NCI-H1105 treated with DMSO at 0.1 percent for 48 hours (cell line): ENCODE results near the gene FCRL1.

Experiments
- DNase-seq: peaks from one replicate; lab custom pipeline; 2025; lab: John Stamatoyannopoulos, UW

Gene FCRL1, protein sequence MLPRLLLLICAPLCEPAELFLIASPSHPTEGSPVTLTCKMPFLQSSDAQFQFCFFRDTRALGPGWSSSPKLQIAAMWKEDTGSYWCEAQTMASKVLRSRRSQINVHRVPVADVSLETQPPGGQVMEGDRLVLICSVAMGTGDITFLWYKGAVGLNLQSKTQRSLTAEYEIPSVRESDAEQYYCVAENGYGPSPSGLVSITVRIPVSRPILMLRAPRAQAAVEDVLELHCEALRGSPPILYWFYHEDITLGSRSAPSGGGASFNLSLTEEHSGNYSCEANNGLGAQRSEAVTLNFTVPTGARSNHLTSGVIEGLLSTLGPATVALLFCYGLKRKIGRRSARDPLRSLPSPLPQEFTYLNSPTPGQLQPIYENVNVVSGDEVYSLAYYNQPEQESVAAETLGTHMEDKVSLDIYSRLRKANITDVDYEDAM

DNA sequence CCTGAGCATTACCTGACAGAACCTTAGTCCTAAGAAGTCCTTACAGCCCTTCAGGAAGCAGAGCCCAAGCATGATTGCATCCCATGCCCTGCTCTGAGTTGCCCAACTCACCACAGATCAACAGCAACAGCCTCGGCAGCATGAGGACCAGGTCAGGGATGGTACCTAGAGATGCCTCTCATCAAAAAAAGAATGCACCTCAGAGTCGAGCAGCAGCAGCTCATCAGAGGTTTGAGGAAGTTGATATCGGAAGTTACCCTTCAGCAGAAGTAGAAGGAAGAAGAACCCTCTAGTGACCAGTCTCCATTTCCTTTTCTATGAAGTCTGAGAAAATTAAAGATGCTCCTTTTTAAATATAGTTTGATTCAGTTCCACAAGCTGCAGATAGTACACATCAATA is at the start of gene FCRL1:
Gene FCRL1 (minus strand): TSS at position 225 of the 400 bp plus-strand sequence. CDS start 83 bp downstream, at position 142.
- DNase-seq, result no peak

DNA sequence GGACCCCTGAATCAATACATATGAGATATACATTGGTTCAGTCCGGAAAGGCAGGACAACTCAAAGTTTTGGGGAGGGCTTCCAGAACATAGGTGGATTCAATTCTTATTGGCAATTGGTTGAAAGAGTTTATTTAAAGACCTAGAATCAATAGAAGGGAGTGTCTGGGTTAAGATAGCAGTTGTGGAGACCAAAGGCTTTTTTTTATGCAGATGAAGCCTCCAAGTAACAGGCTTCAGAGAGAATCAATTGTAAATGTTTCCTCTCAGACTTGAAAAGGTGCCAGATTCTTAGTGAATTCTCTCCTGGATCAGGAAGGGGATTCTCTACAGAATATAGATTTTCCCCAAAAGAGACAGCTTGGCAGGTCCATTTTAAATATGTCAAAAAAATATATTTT is 48.7 kb upstream of the FCRL1 start:
- DNase-seq, result no peak

DNA sequence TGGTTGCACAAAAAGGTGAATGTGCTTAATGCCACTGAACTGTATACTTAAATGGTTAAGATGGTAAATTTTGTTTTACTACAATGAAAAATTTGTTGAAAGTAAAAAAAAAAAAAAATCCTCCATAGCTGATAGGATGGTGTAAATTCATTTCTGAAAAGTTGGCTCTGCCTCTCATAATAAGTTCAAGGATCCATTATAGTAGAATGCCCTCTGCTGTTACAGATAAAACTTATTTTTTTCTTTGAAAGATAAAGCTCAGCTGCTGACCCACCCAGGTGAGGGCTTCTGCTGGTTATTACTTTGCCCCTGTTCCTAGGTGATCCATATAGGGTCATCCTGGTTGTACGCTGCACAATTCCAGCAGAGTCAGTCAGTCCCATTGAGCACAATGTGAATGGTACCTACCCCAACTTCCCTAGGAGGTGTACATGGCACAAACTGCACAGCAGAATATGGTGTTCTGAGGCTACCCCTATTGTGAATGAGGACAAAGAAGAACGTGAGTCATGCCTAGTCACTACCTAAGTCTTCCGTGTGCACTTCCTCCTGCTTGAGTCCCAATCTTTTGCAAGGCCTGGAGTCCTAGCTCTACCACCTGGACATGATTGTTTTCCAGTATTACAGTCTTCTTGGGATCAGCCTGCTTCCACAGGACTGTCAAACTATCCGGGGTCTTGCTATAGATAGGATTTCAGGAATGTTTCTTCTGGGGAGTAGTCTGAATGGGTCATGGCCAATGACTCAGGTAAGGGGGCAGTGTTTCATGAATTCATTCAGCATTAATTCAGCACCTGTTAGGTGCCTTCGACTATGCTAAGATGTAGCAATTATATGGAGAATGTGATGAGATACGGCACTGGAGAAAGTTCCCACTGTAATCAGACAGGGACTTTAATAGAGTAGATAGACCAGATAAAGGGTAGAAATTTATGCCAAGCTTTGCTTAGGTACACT is 42.5 kb upstream of the FCRL1 start:
- no peak for DNase-seq

DNA sequence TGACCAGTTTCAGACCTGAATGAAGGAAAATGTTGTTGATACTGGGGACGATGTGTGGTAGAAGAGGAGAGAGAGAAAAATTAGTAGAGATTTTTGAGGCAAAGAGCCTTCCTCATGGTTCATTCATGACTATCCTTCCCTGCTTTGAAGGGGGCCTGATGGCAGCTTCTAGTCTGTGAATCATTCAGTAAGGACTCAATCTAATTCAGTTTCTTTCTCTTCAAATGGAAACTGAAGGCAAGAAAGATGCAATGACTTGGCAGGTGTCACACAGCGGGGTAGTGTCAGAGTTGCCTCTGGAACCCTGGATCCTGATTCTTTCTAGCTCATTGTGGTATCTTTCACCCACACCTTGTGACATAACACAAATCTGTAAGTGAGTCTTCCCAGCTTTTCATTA is 36.6 kb upstream of the FCRL1 start:
- DNase-seq, result no peak

DNA sequence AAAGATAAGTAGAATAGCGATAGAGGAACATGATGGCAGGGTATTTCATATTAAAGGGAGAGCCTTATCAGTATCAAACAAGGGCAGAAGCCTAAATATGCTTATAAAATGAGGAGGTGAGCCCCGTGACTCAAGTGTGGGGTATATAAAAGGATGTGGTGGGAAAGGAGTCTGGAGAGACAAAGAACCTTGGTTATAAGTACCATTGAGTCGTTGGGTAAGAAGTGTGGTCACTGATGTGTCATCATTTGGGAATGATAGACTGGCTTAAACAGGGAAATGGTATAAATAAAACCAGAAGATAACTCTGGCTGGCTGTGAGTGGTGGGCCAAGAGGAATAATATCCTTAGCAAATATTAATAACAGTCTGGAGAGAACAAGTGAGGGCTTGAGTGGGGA is 32.6 kb upstream of the FCRL1 start:
- no peak for DNase-seq

DNA sequence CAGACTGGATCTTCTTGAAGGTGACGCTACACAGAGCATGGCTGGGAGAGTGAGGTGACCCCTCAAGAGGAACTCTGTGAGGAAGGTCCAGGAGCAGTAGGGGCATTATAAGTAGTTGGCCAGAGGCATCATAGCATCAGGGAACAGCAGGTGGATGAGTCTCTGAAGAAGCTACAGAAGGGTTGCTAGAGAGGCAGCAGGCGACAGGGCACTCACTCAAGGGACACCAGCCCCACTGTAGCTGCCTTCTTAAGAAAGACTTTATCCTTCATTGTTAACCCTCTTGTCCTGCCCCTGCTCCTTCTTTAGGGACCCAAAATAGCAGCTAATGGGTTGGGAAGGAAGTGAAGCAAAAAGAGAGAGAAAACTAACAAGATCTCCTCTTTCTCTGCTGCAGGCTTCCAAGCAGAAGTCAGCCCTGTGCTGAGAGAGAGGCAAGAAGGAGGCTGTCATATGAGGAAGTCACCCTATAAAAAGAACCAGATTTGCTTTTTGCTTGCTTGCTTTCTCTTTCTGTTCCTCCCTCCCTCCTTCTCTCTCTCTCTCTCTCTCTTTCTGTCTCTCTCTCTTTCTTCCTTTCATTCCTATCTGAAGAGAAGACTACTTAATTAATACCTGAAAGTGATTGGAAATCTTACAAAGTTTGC is 29.4 kb upstream of the FCRL1 start:
- no peak for DNase-seq

DNA sequence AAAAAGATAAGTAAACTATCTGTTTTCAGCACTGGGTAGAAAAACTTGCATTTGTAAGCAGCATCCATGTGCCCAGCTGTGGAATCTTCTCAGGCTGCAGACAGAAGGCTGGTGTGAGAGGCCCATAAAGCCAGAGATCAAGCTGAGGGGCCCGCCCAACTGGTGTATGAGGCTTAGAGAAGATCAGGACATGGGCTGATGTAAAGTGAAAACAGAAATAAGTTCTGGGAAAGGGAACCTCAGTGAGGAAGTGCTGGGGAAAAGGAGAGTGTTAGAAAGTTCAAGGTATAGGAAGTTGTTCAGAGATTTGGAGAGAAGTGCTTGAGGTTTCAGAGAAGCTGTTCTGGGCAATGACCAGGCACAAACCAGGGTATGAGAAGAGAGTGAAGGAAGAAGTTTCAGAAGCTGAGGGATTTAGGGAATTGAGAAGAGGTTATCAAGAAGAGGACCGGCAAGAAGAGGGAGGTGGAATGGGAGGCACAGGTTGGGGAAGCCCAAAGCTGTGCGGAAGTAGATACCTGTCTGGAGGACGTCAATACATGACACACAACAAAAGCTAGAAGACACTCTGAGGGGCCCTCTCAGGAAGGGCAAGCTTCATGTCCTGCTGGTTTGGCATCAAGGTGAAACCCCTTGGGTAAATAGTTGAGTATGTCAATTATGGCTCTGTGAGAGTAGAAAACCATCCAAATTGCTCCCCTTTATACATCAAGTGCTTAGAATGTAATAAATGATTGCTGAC is 24.3 kb upstream of the FCRL1 start:
- no peak for DNase-seq

DNA sequence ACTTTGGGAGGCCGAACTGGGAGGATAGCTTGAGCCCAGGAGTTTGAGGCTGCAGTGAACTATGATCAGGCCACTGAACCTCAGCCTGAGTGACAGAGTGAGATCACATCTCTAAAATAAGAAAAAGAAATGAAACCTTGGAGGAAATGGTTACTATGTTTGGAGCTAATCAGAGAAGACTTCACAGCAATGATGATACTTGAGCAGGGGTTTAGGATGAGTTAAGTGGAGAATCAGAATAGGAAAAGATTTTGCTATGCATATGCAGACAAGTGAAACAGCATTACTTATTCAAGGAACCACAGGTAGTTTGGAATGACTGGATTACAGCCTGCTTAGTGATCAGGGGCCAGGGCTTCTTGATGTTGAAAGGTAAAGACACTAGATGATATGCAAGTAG is 23.0 kb upstream of the FCRL1 start:
- DNase-seq, result no peak

DNA sequence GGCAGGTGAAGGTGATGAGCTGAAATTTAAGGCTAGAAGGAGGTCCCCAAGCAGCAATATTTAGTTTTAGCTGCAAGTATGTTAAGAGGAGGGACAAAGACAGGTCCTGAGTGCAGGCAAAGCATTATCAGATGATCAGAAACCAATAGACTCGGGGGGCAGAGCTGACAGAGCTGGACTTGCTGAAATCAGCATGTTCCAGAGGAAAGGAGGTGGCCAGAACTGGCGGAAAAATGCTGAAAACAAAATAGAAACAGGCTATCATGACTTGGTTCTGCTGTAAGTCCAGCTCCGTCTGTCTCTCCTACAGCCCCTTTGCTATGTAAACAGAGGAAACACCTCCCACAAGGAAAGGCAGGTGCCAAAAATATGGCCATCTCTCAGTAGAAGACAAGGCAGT is 21.8 kb upstream of the FCRL1 start, which contains the start of gene CD5L:
Gene CD5L (minus strand): TSS at position 101 of the 400 bp plus-strand sequence. CDS start 107 bp downstream, outside the sequence.
- no peak for DNase-seq

DNA sequence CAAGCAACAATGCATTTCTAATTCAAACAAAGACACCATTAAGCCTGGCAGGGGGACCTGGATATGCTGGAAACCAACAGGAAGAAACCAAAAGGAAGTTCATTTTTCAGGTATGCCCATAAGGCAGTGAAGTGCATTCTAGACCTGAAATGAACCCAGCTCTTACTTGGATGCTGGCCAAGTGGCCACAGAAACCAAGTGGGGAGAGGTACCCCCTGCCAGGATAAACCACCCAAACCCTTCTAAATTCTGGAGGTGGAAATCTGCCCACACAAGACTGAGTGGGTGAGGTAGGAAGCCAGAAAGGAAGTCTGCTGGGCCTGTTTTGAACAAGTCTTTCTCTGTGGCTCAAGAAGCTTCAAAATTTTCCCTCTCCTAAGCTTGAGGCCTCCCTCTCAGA is 19.0 kb upstream of the FCRL1 start:
- DNase-seq, result no peak

DNA sequence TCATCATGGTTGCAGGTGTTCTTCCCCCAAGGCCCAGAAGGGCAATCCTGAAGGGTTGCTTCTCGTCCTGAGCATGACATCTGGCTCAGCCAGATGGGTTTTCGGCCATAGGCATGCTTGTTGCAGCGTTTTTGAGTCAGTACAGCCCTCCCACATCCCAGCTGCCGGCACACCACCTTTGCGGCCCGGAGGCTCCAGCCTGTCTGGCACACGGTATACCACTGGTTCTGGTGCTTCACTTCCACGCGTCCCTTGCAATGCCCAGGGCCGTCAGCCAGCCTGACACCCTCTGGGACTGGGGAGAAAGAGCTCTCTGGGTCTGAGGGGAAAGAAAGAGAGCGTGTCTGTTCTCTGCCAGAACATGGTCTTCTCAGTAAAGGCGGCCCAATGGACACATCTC is 14.5 kb upstream of the FCRL1 start:
- no peak for DNase-seq

DNA sequence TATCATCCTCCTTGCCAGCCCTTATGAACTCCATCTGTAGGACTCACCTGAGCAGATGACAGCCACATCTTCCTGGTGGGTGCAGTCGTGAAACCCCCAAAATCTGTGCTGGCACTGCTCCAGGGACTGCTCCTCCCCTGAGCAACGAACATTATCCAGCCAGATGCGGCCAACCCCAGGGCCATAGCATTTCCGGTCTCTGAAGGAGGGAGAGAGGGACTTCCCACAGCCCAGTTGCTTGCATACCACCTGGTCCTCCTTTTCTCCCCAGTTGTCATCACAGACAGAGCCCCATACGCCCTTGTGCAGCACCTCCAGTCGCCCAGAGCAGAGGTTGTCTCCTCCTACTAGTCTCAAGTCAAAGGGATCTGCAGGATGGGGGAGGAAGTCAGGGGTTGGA is 13.2 kb upstream of the FCRL1 start:
- DNase-seq, result no peak

DNA sequence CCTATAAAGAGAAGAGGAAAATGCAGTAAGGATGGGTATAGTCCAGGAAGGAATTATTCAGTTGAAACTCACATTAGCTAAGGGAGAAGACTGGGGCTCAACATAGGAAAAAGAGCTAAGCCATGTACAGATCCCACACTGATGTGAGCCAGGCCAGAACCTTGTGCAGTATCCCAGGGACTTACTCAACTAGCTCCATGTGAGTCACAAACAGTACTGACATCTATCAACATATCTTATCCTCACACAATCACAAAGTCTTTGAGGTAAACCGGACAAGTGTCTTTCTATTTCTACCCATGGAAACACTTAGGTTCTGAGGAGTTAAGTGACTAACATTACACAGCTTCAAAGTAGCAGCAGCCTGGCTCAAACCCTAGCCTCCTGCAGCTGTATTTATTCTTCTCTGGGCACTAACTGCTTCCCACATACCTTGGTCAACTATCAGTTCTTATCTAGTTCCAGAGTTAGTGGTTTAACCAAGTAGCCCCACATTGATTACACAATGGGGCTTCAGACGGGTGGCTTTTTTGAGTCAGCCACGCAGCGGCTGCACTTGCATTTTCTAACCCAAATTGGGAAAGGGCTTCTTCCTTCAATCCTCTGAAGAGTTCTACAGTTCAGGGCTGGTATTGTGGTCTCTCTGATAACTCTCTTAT is 12.2 kb upstream of the FCRL1 start:
- no peak for DNase-seq

DNA sequence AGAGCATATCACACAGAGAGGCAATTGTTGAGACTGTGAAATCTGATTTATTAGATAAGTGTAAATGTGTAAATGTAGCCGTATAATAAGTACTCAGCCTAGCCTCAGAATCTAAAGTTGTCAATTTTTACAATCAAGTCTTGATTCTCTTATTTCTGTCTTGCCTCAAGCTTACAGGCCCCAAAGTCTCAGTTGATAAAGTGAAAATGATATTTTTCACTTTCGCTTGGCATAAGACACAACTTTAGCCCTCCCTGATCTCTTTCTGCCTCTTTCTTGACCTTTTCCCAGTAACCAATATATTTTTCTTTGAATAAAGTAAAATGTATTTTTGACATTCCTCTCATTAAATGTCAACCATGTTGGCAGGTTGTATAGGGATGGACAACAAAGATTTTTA is 11.0 kb upstream of the FCRL1 start:
- DNase-seq, result no peak

DNA sequence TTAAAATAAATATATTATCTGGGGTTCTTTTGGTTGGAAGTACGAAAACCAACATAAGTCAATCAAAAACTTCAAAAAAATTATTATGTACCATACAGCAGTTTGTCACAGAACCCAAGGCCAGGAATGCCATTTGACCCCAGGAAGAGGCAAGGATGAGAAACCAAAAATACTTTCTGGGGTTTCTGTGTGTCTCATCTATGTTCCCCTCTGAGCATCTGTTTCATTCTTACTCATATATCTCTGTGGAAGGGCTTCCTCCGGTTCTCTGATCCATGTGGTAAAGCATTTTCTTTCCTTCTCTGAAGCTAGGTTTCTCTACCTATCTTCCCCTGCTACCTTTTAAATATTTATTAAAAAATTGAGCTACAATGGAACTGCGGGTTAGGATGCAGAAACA is 9.8 kb upstream of the FCRL1 start:
- no peak for DNase-seq

DNA sequence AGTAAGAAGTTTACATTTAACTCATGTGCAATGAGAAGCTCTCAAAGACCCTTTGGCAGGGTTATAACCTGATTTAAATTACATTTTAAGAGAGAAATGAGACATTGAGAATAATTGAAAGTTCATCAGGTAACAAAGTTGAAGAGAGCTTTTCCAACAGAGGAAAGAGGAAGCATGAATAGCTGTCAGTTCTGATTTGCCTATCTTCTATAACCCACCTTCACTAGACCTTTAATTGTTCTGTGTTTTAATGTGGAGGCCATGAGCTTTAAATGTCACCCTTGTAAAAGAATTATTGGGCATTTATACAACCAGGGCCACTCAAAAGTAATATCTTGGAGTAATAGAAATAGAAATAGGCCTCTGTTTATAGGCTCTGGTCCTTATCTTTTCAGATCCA is 9.3 kb upstream of the FCRL1 start:
- DNase-seq, result no peak

DNA sequence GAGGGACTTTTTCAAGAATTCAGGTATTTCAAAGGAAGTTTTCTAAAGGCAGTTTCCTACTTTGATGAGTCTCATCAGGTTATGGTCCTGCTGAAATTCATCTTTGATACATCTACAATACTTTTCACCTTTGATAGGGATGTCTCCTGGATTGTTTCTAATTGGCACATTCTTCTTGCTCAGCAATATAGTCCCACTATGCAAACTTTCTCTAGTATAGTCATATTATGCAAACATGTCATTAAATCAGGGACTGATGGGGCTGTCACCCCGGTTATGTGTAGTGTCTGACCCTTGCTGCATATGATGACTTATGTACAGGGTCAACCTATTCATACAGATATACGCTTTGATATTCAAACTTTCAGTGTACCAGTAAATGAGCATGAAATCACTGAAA is 379 bp upstream of the FCRL1 start:
- DNase-seq, result no peak

DNA sequence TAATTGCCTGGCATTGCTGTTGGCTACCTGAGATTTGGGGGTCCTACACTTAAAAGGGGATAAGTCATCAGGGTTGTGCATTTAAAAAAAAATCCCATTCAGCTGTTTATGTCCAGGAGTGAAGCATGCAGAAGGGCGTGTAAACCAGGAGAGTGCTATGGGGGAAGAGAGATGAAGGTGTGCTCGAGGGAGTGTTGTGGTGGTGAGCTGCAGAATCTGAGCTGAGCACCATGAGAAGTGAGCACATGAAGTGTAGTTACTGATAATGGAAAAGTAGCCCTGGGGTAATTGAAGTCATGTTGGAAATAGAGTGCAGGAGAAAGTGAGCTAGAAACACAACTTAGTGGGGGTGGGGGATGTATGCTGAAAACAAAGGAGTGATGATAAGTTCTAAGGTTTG is 705 bp downstream of the FCRL1 start:
- DNase-seq, result no peak

DNA sequence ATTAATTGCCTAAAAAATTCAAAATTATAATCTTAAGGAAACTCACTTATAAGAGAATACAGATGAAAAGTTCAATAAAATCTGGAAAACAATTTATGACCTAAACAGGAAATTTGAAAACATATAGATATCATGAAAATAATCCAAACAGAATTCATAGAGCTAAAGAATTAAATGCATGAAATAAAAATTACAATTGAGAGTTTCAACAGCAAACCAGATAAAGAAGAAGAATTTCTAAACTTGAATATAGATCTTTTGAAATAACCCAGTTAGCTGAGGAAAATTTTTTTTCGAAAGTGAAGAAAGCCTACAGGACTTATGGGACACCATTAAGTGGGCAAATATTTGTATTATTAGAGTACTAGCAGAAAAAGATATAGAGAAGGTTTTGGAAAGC is 6.7 kb downstream of the FCRL1 start:
- no peak for DNase-seq

DNA sequence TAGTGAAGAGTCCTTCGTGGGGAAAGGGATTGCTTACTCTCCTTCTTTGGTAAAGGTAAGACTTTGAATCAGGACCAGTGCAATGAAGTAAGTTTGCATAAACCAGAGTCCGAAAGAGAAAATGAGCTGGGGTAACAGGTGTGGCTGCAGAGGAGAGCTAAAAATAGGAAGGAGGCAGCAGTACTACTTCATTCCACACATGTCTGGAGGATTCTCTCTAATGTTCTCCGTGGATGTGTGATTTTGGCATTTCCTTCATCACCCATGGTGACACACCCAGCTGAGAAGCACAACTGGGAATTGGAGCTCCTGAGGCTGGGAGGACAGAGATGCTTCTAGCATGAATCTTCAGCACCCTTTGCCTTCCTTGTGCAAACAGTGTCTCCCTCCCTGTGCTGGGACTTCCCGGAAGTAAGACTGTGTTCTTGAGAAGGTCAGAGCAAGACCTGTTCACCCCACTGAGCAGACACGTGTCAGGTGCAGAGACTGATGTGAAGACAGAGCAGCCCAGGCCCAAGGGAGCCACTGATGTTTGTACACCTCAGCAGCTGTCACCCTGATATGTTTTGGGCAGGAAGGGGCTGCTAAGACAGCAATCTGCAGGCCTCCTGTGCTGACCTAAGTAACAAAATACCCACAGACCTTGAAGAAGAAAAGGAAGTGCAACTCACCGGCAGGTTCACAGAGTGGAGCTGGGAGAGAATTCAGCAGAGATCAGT is 13.3 kb downstream of the FCRL1 start:
- DNase-seq, result no peak

DNA sequence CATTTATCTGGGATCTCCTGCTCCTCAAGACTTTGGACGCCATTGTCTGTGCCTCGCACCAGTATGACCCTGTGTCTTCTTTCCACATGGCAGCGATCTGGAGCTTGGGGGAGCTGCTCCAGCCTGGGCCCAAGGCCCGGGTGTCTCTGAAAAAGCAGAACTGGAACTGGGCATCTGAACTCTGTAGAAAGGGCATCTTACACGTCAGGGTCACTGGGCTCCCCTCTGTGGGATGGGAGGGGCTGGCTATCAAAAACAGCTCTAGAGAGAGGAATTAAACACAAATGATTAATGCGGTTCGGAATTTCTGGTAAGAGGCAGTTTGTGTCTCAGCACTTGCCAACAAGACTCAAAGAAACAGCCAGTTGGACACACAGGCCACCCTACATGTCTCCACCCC is 16.1 kb downstream of the FCRL1 start:
- no peak for DNase-seq
